NCI-H187 treated with DMSO at 0.1 percent for 48 hours (cell line): ENCODE results near the gene G6PC3.
"Not testable (repeated sequence)": the region's sequence is repeated elsewhere in the genome, so short reads cannot be mapped to it uniquely, and the experiment has no call there.

ENCODE experiments used
- DNase-seq: peaks from one replicate; lab custom pipeline; 2025; lab: John Stamatoyannopoulos, UW

G6PC3 gene

GRCh38 chr17:44084131-44084538 is 13.6 kb downstream of the G6PC3 start:
- no peak for DNase-seq

- no peak for DNase-seq
Observed at GRCh38 chr17:44084921-44085320, 14.4 kb downstream of the G6PC3 start.

DNA sequence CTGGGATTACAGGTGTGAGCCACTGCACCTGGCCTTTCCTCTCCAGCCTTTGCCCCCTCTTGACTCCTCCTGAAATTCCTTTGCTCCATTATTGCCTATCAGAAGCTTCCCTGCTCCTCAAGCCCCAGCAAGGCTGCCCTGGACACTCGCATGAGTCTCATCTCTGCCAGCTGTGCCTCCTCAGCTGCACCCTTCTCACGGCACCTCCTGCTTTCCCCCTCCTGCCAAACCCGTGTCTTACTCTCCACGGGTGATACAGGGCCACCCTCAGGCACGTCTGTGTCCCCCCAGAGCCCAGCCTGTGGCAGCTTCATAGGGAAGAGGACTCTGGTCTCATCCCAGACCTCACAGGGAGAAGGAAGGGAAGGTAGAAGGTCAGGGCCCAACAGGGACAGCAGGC is 15.4 kb downstream of the G6PC3 start:
- no peak for DNase-seq

- no peak for DNase-seq
Observed at GRCh38 chr17:44086364-44087311, 16.1 kb downstream of the G6PC3 start.

GRCh38 chr17:44087319-44087718 is 16.8 kb downstream of the G6PC3 start:
- no peak for DNase-seq

GRCh38 chr17:44088254-44088653 is 17.7 kb downstream of the G6PC3 start:
- DNase-seq: no peak

GRCh38 chr17:44091200-44091997 is 20.9 kb downstream of the G6PC3 start:
- no peak for DNase-seq

- DNase-seq: no peak
Observed at GRCh38 chr17:44092051-44092450, 21.5 kb downstream of the G6PC3 start.

DNA sequence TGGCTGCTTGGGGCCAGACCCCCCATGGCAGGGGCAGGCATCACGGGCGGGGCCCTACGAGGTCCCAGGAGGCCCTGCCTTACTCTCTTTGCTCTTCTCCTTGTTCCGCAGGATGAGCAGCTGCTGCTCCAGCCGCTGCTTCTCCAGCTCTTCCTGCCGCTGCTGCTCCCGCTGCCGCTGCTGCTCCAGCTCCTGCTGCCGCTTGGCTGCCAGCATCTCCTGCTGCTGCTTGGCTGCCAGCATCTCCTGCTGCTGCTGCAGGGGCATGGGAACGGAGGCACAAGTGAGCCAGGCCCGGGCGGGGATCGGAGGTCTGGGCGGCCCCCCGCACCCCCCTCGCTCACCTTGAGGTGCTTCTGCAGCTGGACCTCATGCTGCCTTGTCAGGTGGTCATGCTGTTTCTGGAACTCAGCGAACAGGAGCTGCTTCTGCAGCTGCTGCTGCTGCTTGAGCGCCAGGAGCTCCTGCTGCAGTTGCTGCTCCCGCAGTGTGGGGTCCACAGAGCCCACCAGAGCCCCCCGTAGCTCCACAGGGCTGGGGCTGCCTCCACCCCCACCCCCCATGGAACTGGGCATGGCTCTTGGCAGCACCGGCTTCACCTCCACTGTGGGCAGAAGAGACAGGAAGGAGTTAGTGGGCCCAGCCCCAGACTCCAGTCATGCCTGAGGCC is 22.8 kb downstream of the G6PC3 start:
- no peak for DNase-seq

DNA sequence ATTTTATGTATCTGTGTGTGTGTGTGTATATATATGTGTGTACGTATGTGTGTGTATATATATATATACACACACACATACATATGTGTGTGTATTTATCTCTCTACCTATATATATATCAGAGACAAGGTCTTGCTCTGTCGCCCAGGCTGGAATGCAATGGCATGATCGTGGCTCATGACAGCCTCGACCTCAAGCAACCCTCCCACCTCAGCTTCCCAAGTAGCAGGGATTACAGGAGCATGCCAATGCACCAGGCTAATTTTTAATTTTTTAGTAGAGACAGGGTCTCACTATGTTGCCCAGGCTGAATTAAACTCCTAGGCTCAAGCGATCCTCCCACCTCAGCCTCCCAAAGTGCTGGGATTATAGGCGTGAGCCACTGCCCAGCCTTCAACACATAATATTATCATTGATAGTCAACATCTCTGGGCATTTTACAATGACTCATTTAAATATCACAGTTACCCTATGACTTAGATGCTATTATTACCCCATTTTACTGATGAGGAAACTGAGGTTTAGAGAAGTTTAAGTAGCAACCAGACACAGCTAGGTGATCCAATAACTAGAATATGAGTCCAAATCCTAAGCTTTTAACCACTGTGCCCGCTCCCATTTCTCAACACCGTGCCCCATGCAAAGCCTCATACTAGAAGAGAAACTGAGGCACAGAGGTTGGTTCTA is 24.3 kb downstream of the G6PC3 start:
- no peak for DNase-seq

- no peak for DNase-seq
Observed at GRCh38 chr17:44095388-44095646, 24.8 kb downstream of the G6PC3 start.

DNA sequence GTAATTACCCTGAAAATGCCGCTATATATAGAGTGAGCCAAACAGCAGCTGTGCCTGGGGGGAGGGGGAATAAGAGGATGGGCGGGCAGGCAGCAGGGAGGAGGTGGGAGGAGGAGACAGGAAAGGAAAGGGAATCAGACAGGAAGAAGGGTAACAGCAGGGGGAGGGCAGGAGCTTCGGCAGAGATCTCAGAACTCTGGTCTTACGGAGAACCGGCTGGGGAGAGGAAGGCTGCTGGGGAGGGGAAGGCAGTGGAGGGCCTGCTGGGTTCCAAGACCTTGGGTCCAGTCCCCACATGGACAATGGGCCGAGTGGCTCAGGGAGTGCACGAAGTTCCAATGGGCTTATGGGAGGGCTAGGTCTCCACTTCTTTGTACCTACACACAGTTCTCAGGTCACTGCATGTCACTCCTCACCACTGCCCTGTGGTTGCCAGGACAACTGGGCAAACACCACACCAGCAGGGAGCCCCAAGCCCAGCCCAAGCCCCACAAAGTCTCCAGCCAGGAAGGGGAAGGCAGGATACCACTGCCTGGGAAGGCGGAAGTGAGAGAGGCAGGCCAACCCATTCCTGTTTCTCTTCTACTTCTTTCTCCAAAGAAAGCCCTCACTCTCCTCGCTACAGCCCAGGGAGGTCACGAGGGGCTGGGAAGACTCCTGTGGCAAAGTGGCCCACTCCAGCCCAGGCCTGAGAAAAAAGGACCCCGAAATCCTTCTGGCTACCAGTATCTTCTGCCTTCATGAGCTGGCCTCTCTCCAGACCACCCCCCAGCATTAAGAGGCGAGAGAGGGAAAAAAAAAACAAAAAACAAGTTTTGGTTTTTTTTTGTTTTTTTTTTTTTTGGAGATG is 25.3 kb downstream of the G6PC3 start:
- peak; percentile 73 for DNase-seq

GRCh38 chr17:44097110-44097958 is 26.8 kb downstream of the G6PC3 start:
- DNase-seq: no peak

GRCh38 chr17:44101858-44102257 is 31.3 kb downstream of the G6PC3 start:
- not testable (repeated sequence) for DNase-seq

DNA sequence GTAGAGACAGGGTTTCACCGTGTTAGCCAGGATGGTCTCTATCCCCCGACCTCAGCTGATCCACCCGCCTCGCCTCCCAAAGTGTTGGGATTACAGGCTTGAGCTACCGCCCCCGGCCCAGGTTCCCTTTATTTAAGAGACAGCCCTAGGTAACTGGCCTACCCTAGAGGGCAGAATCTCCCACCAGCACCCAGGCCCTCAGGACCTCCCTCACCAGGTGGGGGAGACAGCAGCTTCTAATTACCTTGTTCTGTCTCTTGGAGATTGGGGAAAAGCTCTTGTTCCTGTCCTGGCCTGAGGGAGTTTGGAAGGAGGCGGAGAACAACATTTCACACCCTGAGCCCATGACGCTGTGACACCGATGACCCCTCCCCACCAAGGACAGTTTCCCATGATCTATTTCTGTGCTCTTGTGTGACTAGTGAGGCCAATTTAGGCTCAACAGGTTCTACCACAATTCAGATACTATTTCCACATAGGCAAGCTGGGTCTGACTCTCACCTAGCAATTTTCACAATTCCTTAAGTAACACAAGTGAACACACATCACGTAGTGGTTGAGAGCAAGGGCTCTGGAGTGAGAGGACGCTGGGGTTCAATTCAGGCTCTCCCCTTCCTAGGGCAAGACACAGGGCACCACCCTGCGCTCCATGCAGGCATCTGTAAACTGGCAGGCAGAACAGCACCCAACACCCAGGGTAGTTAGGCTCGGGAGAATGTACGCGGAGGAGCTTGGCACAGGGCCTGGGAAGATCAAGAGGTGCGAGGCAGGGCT is 32.5 kb downstream of the G6PC3 start:
- no peak for DNase-seq

- no peak for DNase-seq
Observed at GRCh38 chr17:44105483-44105882, 34.9 kb downstream of the G6PC3 start.

GRCh38 chr17:44105941-44106340 is 35.4 kb downstream of the G6PC3 start:
- no peak for DNase-seq

- DNase-seq: no peak
Observed at GRCh38 chr17:44106801-44107200, 36.3 kb downstream of the G6PC3 start.
